CD4-positive, alpha-beta T cell treated with Interleukin-6 at 100 ng/mL for 8 hours (primary cell): ENCODE results near the gene SCGB1A1.
"Not testable (repeated sequence)": the region's sequence is repeated elsewhere in the genome, so short reads cannot be mapped to it uniquely, and the experiment has no call there.

Source experiments
- DNase-seq: peaks from one replicate; pipeline ENCODE4 v3.0.0-alpha.2; 2020; ENCODE audit warnings: mixed read lengths, low spot score

Gene SCGB1A1, protein sequence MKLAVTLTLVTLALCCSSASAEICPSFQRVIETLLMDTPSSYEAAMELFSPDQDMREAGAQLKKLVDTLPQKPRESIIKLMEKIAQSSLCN

DNA sequence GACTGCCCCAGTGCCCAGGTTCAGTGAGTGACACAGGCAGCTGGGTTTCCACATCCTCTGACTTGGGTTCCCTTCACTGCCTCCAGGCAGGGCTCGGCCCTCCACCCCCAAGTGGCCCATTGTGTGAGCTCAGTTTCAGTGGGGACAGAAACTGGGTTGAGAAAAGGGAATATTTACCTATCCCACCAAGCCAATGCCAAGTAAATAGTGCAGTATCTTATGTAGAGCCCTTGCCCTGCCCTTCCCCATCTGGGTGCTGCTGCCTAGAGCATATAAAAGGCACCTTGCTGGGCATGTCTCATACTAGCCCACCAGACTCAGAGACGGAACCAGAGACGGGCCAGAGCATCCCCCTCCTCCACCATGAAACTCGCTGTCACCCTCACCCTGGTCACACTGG is at the start of gene SCGB1A1:
Gene SCGB1A1 (plus strand): TSS at position 301 of the 400 bp plus-strand sequence. CDS start 63 bp downstream, at position 364.
- DNase-seq = no peak

DNA sequence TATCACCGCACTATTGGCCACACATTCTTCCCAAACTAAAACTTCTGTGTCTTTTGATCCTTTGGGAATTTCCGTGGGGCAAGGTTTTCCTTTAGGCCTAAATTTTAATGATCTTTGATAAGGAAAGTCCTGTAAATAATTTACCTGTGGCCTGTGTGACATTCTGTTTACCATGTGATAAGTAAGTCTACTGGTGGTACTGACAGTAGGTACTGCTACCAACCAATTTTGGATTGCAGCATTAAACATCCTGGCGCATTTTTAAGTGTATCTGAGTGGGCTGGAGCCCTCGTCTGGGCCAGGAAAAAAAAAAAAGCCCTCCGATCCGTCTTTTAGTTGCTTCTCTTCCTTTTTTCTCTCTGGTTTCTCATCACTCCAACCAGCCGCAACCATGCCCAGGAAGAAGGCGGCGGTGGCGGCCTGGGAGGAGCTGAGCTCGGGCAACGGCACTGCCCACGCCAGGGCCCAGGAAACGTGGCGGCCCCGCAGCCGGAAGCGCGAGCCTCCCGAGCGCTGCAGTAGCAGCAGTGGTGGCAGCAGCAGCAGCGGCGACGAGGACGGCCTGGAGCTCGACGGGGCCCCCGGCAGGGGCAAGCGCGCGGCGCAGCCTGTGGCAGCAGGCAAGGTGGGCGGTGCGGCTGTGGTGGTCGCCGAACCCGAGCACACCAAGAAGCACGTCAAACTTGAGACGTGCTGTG is 47.9 kb upstream of the SCGB1A1 start:
- DNase-seq = peak; percentile 30

DNA sequence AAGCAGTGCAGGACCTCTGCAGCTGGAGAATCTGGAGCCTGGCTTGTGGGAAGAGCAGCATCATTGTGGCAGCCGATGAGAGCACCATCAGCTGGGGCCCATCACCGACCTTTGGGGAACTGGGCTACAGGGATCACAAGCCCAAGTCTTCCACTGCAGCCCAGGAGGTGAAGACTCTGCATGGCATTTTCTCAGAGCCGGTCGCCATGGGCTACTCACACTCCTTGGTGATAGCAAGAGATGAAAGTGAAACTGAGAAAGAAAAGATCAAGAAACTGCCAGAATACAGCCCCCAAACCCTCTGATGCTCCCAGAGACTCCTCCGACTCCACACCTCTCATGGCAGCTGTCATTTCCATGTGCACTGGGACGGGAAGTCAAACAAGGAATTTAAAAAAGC is 46.0 kb upstream of the SCGB1A1 start:
- no peak for DNase-seq

DNA sequence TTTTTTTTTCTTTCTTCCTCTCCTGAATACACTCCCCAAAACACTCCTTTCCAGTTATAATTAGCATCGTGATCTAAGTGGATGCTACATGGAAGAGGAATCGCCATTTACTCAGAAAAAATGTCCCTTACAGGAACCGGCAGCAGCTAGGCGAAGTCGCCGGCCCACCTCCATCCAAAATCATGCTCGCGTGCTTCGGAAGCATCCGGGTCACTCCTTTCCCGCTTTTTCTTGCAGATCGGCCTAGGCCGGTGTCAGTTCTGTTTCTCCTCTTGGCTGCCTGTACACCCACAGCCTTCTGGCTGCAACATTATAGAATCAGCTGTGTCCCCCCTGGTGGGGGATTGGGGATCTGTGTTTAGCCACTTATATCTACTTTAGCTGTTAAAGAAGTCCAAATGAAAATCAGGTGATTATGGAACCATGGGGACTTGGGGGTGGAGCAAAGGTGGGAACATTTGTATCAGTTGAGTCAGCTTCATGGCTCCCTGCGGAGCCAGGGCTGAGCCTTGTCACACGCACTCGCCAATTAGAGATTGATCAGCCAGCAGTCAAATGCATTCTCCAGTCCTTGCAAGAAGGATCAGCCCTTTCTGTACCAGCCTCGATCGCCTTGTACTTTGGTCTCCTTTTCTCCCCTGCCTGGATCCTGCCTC is 45.2 kb upstream of the SCGB1A1 start:
- DNase-seq = no peak

DNA sequence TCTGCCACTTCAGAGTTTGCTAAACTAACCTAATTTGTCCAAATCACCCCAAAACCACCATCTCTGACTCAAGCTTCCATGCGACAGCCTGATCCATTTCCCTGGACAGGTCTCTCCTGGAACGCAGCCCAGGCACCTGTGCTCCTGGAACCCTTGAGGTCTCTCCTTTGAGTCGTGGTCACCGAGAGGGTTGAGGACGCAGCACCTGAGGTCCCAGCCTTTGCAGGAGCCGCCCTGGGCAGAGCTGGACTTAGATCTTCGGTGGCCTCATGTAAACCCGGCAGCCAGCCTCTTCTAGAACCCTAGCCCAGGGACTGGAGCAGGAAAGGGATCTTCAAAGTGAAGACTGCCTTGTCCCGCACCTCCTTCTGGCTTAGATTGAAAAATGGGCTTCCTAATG is 44.0 kb upstream of the SCGB1A1 start:
- DNase-seq = no peak

DNA sequence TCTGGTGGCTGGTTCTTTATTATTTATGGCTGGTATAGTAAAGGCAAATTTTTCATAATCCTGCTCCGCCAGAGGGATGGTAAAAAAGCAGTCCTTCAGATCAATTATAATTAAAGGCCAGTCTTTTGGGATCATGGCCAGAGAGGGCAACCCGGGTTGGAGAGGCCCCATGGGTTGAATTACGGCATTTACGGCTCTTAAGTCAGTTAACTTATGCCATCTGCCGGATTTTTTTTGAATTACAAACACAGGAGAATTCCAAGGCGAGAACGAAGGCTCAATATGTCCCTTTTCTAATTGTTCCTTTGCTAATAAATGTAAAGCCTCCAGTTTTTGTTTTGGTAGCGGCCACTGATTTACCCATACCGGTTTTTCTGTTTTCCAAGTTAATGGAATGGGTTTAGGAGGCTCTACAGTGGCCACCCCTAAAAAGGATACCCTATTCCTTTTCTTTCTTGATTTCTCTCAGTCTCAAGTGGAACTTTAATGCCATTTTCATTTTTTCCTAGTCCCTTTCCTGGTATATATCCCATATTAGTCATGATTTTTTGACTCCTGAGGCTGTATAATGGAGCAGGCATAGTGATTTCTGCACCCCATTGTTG is 40.3 kb upstream of the SCGB1A1 start:
- DNase-seq = peak; percentile 29

DNA sequence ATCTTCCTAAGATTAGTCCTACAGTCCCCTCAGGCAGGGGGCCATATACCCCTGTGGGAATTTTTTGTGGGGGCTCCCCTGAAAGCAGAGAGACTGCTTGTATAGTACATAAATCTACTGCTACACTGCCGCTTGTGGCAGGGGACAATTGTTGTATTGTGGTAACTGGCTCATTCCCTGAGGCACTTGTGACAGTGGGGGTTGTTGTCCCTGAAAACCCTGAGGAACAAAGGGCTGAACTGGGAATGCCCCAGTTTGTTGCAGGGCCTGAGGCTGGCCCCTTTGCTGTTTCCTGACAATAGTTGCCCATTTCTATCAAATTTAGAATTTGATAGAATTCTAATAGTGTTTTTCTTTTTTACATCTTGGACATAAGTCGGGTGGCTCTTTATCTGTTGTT is 39.2 kb upstream of the SCGB1A1 start:
- not testable (repeated sequence) for DNase-seq

DNA sequence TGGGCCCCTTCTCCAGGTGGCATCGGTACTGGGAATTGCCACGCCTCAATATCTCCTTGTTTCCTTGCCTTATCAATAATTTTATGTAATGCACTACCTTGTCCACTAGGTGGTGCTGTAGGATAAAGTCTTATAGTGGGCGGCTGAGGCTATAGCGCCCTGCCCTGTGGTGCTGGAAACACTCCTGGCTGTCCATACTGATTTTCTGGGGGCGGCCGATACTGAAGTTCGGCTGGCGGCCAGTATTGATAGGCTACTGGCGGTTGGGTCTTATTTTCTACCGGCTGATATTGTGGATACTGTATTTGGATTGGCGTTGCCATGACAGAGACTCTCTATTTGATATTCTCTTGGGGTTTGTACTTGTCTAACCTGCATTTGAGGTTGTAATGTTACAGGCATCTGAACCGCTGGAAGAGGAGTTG is 38.0 kb upstream of the SCGB1A1 start:
- DNase-seq = peak; percentile 69

DNA sequence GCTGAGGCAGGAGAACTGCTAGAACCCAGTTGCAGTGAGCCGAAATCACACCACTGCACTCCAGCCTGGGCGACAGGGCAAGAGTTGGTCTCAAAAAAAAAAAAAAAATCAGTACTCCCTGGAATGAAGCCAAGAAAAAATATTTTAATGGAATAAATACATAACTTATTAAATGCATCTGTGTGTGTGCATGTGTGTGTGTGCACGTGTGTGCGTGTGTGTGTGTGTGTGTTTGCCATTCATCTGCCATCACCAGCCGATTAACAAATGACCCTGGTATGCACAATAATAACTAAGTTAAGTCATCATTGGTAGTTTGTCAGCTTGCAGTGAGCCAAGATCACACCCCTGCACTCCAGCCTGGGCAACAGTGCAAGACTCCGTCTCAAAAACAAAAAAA is 35.0 kb upstream of the SCGB1A1 start:
- no peak for DNase-seq

DNA sequence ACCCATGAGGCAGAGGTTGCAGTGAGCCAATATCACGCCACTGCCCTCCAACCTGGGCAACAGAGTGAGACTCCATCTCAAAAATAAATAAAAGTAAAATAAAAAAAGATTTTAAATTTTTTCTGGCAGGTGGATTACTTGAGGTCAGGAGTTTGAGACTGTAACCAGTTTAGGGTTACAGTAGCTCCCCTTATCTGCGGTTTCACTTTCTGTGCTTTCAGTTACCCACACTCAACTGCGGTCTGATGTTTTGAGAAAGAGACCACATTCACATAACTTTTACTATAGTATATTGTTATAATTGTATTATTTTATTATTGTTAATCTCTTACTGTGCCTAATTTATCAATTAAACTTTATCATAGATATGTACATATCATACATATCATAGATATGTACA is 32.8 kb upstream of the SCGB1A1 start:
- DNase-seq = not testable (repeated sequence)

DNA sequence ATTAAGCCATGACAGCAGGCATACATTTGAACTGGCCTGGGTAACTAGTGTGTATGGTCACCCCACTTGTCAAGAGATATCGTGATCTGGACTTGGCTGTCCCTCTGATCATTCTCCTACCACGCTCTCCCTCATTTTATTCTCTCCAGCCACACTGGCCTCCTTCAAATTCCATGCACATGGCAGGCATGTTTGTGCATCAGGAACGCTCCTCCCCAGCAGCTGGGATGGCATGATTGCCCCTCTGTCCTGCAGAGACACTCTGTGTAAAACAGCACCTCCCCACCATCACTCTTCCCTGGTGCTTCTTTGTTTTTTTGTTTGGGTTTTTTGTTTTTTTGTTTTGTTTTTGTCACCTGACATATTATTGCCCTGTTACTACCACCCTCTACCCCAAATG is 31.5 kb upstream of the SCGB1A1 start:
- no peak for DNase-seq

DNA sequence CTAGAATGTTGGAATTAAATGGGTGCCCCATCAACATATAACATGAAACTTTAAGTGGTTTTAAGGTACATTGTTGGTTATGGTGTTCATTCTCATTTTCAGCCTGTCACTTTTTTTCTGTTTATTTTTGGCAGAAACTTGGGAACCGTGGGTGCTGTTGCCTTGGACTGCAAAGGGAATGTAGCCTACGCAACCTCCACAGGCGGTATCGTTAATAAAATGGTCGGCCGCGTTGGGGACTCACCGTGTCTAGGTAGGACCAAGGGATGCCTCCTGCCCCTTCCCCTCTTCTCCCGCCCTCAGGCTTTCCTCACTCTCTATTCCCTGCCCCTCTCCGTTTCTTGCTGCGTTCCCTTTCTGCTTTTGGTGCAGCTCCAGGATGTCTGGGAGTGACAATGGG is 29.8 kb upstream of the SCGB1A1 start:
- no peak for DNase-seq

DNA sequence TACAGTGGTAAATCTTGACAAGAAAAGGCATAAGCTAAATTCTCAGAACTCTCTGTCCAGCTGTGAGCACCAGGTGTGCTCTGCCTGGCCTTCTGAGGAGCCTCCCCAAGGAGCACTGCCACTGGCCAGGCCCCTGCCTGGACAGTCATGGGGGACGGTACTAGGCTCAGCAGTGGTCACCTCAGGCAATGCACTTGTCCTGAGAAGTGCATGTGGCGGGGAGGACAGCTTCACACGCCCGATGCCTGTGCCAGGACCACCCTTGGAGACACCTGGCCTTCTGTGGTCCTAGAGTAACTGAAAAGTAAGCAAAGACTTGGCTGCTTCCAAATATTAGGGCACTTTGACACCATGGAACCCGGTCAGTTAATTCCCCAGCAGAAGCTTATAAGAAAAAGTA is 28.6 kb upstream of the SCGB1A1 start:
- no peak for DNase-seq

DNA sequence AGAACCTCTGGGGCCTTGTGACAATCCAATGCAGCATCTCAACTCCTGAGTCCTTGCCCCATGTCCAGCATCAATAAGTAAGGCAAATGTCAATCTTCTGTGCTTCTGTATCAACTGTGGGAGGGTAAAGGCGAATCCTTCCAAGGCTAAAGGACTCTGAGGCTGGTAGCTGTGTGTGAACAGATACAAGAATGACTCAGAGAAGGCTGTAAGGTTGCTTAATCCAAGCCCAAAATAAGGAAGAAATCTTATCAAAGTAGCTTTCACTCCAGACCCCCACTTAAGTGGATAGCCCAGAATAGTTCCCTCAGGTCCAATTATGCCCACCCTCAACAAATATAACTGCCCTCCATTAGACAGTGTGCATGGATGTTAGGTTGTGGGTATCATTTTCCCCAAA is 28.1 kb upstream of the SCGB1A1 start:
- DNase-seq = no peak

DNA sequence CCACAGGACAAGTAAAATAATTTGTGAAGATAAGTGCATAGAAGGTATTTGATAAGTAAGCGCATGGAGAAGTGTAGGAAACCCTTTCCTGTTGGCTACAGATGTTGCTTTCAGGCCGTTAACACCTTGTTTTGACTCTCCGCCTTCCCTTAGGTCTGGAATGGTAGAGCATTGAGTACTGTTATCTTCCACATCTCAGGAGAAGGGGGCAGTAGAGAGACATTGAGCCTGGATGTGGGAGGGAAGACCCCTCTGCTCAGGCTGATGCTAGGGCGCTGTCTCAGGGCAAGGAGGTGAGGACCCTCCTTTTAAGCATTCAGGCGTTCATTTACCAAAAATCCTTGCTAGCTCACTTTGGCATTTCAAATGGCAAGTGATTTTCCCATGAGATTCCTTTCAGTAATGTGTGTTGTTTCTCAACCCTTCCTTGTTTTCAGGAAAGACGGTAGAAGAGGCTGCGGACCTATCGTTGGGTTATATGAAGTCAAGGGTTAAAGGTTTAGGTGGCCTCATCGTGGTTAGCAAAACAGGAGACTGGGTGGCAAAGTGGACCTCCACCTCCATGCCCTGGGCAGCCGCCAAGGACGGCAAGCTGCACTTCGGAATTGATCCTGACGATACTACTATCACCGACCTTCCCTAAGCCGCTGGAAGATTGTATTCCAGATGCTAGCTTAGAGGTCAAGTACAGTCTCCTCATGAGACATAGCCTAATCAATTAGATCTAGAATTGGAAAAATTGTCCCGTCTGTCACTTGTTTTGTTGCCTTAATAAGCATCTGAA is 27.0 kb upstream of the SCGB1A1 start:
- DNase-seq = no peak

DNA sequence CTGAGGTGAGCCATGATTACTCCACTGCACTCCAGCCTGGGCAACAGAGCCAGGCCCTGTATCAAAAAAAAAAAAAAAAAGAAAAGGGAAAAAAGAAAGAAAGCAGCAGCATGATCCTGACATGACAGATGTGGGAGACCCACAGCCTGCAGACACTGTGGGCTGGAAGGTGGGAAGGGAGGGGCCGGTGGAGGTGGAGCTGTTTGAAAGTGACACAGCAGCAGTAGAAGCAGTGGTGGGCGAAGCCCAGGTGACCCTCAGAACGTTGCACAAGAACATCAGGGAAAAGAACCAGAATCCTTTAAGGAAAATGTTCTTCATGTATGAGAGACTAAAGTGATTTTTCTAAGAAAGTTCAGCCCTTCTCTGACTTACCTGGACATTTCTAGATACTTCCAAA is 26.3 kb upstream of the SCGB1A1 start:
- no peak for DNase-seq

DNA sequence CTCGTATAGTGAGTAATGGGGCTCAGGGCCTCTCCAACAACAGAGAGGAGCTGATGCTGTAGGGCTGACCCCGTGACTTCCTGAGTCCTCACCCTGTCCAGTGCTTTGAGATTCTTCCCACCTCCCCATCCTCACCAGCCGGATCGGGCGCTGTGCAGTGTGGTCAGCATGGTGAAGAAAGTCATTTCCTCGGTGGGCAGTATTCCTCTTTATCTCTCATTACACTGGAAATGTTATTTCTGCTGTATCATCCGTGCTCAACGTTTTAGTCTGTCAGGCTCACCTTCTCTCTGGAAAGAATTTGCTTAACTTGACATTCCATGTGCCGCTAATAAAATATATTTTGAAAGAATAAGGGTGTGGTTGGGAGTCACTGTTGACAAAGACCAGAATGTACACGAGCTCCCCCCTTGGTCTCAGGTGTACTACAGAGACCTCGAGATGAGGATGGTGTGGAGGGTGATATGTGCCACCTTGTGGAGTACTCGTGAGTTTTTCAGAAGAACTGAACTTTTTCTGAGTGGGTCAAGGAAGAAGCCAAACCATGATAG is 25.7 kb upstream of the SCGB1A1 start:
- DNase-seq = peak; percentile 46

DNA sequence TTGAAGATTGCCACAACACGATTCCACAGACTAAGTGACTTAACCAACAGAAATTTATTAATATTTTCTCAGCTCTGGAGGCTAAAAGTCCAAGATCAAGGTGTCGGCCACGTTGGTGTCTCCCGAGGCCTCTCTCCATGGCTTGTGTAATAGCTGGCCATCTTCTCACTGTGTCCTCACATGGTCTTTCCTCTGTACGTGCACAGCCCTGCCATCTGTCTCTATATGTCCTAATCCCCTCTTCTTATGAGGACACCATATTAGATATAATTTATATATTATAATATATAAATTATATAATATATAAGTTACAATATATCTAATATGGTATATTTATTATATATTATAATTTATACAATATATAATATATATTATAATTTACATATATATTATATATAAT is 25.1 kb upstream of the SCGB1A1 start:
- DNase-seq = no peak

DNA sequence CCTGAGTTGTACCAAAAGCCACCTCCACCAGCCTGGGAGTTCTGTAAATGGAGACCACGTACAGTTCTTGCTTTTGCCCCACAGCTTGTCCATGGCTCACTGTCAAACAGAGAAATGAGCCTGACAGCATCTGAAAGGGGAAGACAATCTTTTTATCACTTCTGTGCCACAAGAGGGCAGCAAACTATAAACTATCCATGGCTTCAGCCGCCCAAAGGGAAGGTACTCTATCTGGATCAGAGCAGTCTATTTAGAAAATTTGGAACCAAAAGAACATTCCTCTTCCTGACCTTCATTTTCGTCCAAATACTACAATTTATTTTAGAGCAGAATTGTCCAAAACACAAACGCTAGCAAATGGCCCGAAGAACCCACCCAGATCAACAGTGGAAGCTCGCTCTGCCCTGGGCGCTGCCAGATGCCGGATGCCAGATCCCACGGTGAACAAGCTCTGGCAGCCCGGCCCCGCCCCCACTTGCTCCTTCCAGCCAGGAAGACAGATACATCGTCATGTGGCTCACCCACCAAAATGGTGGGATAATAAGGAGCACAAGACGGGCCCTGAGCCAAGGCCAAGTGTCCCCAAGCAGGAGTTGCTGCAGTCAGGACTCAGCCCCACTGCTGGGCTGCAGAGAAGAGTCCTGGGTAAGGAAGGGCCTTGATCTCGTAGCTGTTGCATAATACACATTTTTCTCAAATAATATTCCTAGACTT is 23.9 kb upstream of the SCGB1A1 start:
- DNase-seq = peak; percentile 68

DNA sequence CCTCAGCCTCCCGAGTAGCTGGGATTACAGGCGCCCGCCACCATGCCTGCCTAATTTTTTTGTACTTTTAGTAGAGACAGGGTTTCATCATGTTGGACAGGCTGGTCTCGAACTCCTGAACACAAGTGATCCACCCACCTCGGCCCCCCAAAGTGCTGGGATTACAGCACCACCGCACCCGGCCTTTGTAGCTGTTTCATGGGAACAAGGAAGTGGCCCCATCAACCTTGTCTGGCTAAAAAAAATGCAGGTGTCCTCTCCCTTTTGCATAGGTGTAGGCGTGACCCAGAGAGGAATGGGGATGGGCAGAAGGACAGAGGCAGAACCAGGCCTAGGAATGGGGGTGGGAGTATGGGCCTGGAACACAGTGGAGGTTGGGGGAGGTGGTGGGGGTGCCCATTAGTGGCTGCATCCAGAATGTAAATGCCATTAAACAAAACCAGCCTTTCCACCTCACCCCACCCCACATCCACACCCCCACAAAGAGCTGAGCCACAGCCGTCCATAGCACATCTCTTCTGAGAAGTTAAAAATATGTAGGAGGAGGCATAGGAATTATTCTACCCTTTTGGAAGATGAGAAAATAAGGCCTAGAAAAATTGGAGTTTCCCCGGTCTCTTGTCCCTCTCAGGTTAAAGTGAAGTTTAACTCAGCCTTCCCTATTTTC is 22.8 kb upstream of the SCGB1A1 start:
- no peak for DNase-seq
